ENCODE measurements around the gene RBMS1. TPM values are rescaled to one million over a fixed set of nuclear protein-coding genes. Genes with fewer than 3 reads are reported as not detected.

Gene RBMS1
- total and polyA plus RNA-seq, 2 experiments from 2014 or later, result 55.5 to 94.8 TPM

GRCh38 chr2:160417745-160418397 is 75.7 kb downstream of the RBMS1 start (continued):
- TF ChIP-seq ZNF462 (CRISPR knock-in tag; IDR thresholded peaks at IDR 0.05) (no peak), STAT1 (IDR thresholded peaks at IDR 0.05; ENCODE audit: unreplicated experiment) (no peak), ETS1 (IDR thresholded peaks at IDR 0.05) (no peak), ZNF114 (CRISPR knock-in tag; IDR thresholded peaks at IDR 0.05) (no peak), CREB1 (CRISPR knock-in tag; IDR thresholded peaks at IDR 0.05; ENCODE audit: low read depth) (no peak), CTCF (conservative IDR thresholded peaks at IDR 0.05; ENCODE audit: low read depth in 2 of 2) (no peak)

Data from GM23338 (cell line).